Measurements from ENCODE around the gene FAM135A. TPM values are rescaled to one million over a fixed set of nuclear protein-coding genes. Genes with fewer than 3 reads are reported as not detected.

The FAM135A gene
- total and polyA plus RNA-seq, 2 of the 8 experiments (the other 6 are each of a cell fraction or from before 2014, with no cell fraction given): 17.4 to 35.7 TPM

- Histone ChIP-seq H3K4me3 (ENCODE audit: extremely low read depth in 1 of 4, insufficient read depth in 2 of 4, low read depth in 3 of 4, low read length in 4 of 4) (no peak overlapping the region), H3K79me2 (ENCODE audit: control insufficient read depth in 1 of 2, insufficient read depth in 2 of 2, low read length in 2 of 2) (no peaks in the 10 kb centered on the region), H4K5ac (ENCODE audit: insufficient read length, low read depth, low read length) (no peak overlapping the region), H2BK5ac (ENCODE audit: low read depth, low read length) (no peak overlapping the region), H3K79me1 (ENCODE audit: low read depth, low read length) (no peaks in the 10 kb centered on the region), H3K9ac (replicated peaks in 1 of 4; ENCODE audit: extremely low read depth in 1 of 4, low read depth in 3 of 4, low read length in 3 of 4) (no peak overlapping the region), H2BK15ac (ENCODE audit: low read length) (no peak overlapping the region), H3K4ac (replicated peaks; ENCODE audit: insufficient read length, low read depth, low read length) (no peak overlapping the region), H3K27ac (ENCODE audit: low read depth, low read length) (no peak overlapping the region), H3K56ac (replicated peaks; ENCODE audit: insufficient read length, low read depth, low read length) (no peak overlapping the region), H4K91ac (replicated peaks; ENCODE audit: insufficient read length, low read length) (no peak overlapping the region), H3K18ac (ENCODE audit: extremely low read depth, low read length) (no peak overlapping the region), H2AK5ac (ENCODE audit: low read depth, low read length) (no peak overlapping the region), H3K4me2 (ENCODE audit: insufficient read depth in 1 of 2, low read depth in 2 of 2, low read length in 2 of 2) (no peak overlapping the region), H2BK12ac (ENCODE audit: low read depth, low read length) (no peak overlapping the region), H3K9me3 (ENCODE audit: insufficient read depth in 2 of 2, low read depth in 1 of 2, low read length in 1 of 2) (no peaks in the 10 kb centered on the region), H3K23me2 (ENCODE audit: low read depth, low read length) (no peaks in the 10 kb centered on the region), H3K36me3 (ENCODE audit: control insufficient read depth in 2 of 4, insufficient read depth in 4 of 4, low read length in 3 of 4) (no peaks in the 10 kb centered on the region), H4K8ac (ENCODE audit: extremely low read depth, insufficient read depth, low read length) (no peak overlapping the region), H4K20me1 (replicated peaks in 1 of 2; ENCODE audit: control insufficient read depth in 1 of 2, insufficient read depth in 2 of 2, low read length in 2 of 2) (no peaks in the 10 kb centered on the region), H3K27me3 (replicated peaks in 1 of 4; ENCODE audit: control insufficient read depth in 3 of 4, extremely low read depth in 1 of 4, insufficient read depth in 3 of 4, low read length in 3 of 4) (no peaks in the 10 kb centered on the region), H3K4me1 (replicated peaks in 1 of 4; ENCODE audit: control insufficient read depth in 3 of 4, insufficient read depth in 4 of 4, low read length in 3 of 4) (peaks cover 0 to 3% (median 0%) of the 10 kb centered on the region in 4 experiments; a peak in 2 of 7 replicates), H2BK120ac (replicated peaks; ENCODE audit: low read depth, low read length) (no peak overlapping the region), H3K14ac (ENCODE audit: insufficient read length) (no peak overlapping the region), H3K23ac (ENCODE audit: insufficient read length) (no peak overlapping the region), H2BK20ac (ENCODE audit: low read length) (no peak overlapping the region), H2AFZ (ENCODE audit: low read length) (no peak overlapping the region)
- POLR2A ChIA-PET (ENCODE audit: partially characterized antibody): interaction anchor here (2.3 kb wide), 1 partner anchor 17 kb away, joined by 14 read pairs; the partner anchor contains the start of gene FAM135A
- DNase-seq (ENCODE audit: low read depth in 1 of 2, low spot score in 2 of 2) (no peak), FAIRE-seq (no peak)
- CTCF ChIA-PET (ENCODE audit: partially characterized antibody): interaction anchor here (0.6 to 0.8 kb wide), 3 partner anchors 25 to 220 kb away, joined by 3 read pairs; no protein-coding TSS in a partner anchor
- TF ChIP-seq CBX8 (IDR thresholded peaks at IDR 0.05; ENCODE audit: borderline replicate concordance, low read depth, low read length) (no peak), NRF1 (IDR thresholded peaks at IDR 0.05; ENCODE audit: low read depth, low read length) (no peak), ATF2 (IDR thresholded peaks at IDR 0.05; ENCODE audit: low read length) (no peak), MAX (IDR thresholded peaks at IDR 0.05) (no peak), TCF12 (IDR thresholded peaks at IDR 0.05; ENCODE audit: low read depth, low read length) (no peak), RNF2 (IDR thresholded peaks at IDR 0.05; ENCODE audit: borderline replicate concordance, low read depth, low read length, missing control alignments, poor library complexity, severe bottlenecking) (no peak), KDM4A (IDR thresholded peaks at IDR 0.05; ENCODE audit: low read depth, low read length, severe bottlenecking) (no peak), RFX5 (IDR thresholded peaks at IDR 0.05; ENCODE audit: borderline replicate concordance, low read depth, low read length) (no peak), SP1 (IDR thresholded peaks at IDR 0.05; ENCODE audit: low read depth, low read length) (no peak), MAFK (IDR thresholded peaks at IDR 0.05; ENCODE audit: low read depth, low read length) (no peak), YY1 (IDR thresholded peaks at IDR 0.05; ENCODE audit: low read depth, low read length) (no peak), BACH1 (IDR thresholded peaks at IDR 0.05; ENCODE audit: low read length) (no peak), CEBPB (IDR thresholded peaks at IDR 0.05; ENCODE audit: low read depth, low read length) (no peak), NANOG (IDR thresholded peaks at IDR 0.05; ENCODE audit: insufficient read depth, low read depth, low read length, poor library complexity, severe bottlenecking) (no peak)
These were observed 18.0 kb upstream of the FAM135A start for GRCh38 chr6:70395301-70395672.

Data from H1 (cell line).